GM21717 (cell line): ENCODE measurements around the gene UGT3A1.

Experiments used
- ATAC-seq: cut with Tn5 transposase; IDR thresholded peaks from one replicate; pipeline ENCODE4 v1.9.1; 2021; ENCODE audit warnings: mild to moderate bottlenecking, moderate library complexity; ENCODE audit not compliant: unreplicated experiment

UGT3A1 gene

DNA sequence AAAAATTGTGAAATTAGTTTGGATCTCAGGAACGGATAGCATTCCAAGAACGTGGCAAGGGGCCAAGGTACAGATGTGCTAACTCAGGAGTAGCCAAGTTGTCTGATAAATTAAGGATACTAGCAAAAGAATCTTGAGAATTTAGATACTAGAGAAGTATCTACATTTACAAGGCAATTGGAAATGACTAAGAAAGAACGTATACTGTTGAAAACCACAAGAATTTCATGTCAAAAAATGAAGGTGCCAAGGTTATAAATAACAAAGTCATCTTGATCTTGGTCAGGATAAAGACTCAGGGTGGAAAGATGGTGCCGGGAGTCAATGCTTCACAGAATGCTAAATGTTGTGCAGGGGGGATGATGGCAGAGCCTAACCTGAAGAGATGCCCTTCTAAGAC lies 72.0 kb downstream of the UGT3A1 start:
- ATAC-seq = no peak

DNA sequence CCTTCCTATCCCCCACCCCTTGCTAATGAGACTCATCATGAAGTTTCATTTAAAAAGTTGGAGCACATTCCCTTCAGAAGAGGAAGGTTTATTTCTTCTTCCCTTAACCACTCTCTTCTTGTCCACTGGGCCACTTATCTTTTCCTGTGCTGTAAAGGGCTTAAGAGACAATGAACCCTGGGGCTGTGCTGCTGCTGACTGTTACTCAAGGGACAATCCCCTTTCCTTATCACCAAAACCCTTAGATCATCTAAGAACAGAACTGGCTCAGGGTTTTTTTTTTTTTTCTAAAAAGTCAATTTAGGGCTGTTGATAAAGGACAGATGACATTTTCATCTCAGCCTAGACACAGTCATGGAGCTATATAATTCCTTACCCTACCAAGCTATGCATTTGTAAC lies 82.4 kb downstream of the UGT3A1 start:
- ATAC-seq = no peak

- no peak for ATAC-seq
These were observed 83.0 kb downstream of the UGT3A1 start for GRCh38 chr5:35908228-35908627.

DNA sequence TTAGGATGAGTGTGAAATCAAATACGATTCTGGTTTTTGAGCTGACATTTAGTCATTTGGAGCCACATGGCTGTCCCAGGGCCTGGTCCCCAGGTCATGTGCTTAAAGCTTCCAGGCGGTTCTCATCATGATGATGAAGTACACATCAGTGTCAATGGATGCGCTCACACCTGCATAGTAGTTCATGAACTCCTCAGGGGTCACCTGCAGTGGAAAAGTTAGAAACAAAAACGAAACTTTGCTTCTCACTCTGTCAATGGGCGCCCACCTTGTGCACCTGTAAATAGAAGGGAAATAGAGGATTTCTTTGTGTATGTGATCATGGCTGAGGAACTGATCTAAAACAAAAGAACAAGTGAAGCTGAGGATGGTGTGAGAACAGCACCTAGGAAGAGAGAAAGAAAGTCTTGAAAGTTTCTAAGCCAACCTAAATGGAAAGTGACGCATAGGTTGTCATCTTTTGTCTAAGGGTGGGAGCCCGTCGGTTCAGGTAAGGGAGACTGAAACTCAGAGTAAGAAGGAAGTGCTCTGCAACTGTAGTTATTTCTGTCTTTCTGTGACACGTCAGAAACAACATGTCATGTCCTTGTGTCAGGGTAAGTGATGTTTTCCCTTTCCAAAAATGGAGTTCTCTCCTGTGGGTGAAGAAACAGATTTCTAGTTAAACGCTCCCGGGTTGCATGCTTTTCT lies 86.6 kb downstream of the UGT3A1 start:
- peak; percentile 79 for ATAC-seq

- no peak for ATAC-seq
These were observed 87.5 kb downstream of the UGT3A1 start for GRCh38 chr5:35903631-35904203.

GRCh38 chr5:35902046-35902672 lies 89.0 kb downstream of the UGT3A1 start:
- ATAC-seq = peak; percentile 43
